ENCODE results near the gene ACADVL.

ACADVL gene

GRCh38 chr17:7191571-7192270, 28.0 kb upstream of the ACADVL start:
- ATAC-seq, result no peak

- no peak for ATAC-seq
These were observed 27.3 kb upstream of the ACADVL start for GRCh38 chr17:7192271-7192937.

GRCh38 chr17:7195971-7196370, 23.8 kb upstream of the ACADVL start:
- no peak for ATAC-seq

- ATAC-seq, result no peak
These were observed 22.9 kb upstream of the ACADVL start for GRCh38 chr17:7196651-7197401.

DNA sequence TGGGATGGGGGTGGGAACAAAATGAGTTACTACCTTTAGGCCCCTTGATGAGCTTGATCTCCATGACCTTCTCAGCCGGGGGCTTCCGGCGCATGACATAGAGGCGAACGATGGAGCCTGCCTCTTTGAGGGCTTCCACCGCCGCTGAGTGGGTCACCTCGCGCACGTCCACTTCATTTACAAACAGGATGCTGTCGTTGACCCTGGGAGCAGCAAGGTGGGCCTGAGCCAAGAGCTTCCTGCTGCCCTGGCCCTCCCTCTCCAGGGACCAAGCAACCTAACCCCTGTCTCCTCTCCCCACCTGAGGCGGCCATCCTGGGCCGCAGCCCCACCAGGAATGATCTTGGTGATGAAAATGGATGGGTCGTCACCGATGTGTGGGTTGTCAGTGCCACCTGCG, 16.3 kb upstream of the ACADVL start:
- no peak for ATAC-seq

DNA sequence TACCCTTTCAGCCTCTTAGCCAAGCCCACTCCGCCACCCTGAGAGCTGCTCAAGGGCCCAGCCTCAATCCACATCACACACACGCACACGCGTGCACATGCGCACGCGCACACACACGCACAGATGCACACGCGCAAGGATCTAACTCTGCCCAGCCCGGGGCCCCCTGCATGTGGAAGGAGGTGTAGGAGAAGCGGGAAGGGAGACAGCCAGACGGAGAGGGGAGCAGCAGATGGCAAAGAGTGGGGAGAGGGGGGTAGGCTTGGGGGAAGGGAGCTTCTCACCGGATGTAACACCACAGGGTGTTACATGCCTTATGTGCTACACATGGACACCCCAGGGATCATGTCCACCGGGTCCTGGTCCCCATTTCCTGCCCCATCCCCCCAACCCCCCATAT, 15.4 kb upstream of the ACADVL start:
- ATAC-seq, result no peak

GRCh38 chr17:7204828-7205461, 14.8 kb upstream of the ACADVL start:
- ATAC-seq, result peak; percentile 88 to 90

DNA sequence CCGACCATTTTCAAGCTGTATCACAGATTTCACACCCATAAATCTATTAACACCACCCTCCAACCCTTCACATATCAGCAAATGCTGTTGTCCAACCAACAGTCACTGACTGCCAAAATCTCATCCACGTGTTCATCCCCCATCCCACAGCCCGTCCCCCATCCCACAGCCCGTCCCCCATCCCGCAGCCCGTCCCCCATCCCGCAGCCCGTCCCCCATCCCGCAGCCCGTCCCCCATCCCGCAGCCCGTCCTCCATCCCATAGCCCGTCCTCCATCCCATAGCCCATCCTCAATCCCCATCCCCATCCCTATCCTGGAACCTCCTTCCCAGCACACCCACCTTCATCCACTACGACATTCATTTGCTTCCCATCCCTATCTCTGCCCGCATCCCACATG, 14.2 kb upstream of the ACADVL start:
- no peak for ATAC-seq

DNA sequence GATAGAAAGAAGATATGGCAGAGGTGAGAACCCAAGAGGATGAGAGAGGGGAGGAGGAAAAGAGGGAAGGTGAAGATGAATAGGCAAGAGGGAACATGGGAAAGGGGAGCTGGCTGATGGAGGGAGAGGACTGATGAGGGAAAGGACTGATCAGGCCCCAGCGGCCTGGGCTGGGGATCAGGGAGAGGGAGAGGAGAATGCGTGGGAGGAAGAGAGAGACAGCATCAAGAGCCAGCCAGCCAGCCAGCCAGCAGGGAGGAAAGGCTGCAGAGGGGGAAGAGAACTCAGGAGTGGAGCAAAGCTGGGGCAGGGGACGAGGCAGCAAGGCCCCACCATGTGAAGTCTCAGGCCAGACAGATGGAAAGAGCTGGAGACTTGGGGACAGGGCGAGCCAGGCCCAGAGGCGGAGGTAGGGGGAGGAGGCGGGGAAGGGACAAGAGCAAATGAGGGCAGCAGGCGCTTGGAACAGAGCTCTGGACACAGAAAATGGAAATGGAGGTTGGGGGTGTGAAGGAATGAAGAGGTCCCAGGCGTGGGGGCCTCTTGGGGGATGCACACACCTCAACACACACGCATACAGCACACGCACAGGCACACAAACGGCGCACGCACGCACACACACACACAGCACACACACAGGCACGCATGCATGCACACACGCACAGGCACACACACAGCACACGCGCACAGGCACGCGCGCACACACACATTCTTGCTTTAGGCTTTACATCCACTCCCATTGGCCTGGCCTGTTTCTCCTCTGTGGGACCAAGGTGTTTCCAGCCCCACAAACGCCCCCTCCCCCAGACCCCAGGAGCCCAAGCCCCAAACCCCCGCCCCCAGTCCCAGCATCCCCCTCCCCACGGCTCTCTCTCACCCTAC, 12.4 kb upstream of the ACADVL start:
- no peak for ATAC-seq

DNA sequence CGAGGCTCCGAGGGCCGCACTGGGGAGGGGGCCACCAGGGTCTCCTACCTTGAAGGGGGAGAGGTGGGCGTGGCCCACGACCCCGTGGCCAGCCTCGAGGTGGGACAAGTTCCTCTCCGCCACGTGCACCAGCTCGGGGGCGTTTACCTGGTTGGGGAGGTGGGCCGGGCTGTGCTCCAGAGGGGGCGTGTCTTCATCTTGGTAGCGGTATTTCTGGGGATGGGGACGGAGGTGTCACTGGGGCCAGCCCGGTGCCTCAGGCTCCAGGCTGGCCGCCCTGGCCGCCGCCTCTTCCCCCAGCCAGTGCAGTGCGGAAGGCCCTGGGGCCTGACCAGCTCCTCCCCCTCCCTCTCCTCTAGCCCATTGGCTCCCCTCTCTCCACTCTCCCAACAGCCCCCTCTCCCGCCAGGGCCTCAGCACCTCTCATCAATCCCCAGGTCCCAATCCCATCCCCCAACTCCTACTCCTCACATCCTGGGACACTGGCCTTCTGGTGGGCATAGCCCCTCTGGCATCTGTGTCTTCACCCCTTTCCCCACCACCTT, 11.6 kb upstream of the ACADVL start:
- no peak for ATAC-seq

- no peak for ATAC-seq
These were observed 10.8 kb upstream of the ACADVL start for GRCh38 chr17:7208754-7209460.

GRCh38 chr17:7211491-7212273, 8.1 kb upstream of the ACADVL start:
- ATAC-seq, result no peak

- ATAC-seq, result no peak
These were observed 5.8 kb upstream of the ACADVL start for GRCh38 chr17:7213895-7214299.

DNA sequence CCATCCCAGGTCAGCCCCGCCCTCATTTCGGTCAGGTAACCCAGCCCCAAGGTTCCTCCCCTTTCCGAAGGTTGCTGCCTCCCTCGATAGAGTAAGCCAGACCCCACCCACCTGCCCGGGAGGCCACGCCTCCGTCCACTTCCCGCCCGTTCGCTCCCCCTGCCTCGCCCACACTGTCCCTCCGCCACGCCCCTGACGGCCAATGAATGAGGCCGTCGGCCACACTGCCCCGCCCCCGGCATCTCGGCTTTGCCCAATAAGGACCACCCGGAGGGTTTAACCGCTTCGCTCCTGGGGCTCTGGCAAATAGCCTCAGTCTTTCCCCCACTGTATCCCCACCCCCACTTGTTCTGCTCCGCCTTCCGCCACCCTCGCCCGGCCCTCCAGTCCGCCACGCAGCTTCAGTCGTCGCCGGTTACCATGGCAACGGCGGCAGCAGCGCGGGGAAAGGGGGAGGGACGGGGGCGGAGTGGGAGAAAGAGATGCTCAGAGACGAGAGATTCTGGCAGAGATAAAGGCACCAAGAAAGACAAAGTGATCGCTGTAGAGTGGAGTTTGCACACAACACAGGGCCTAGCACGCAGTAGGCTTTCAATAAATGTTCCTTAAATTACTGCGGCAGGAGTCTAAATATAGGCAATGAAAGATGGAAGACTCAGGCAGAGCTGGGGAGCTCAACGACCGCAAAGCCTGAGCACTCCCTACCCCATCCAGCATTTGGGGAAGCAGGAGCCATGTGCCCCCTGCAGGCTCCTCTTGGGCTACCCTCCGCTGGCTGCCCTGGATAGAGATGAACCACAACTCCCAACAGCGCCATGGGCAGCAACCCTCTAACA, 5.2 kb upstream of the ACADVL start:
- peak; percentile 78 to 81 for ATAC-seq

GRCh38 chr17:7215136-7215638, 4.6 kb upstream of the ACADVL start:
- no peak for ATAC-seq

DNA sequence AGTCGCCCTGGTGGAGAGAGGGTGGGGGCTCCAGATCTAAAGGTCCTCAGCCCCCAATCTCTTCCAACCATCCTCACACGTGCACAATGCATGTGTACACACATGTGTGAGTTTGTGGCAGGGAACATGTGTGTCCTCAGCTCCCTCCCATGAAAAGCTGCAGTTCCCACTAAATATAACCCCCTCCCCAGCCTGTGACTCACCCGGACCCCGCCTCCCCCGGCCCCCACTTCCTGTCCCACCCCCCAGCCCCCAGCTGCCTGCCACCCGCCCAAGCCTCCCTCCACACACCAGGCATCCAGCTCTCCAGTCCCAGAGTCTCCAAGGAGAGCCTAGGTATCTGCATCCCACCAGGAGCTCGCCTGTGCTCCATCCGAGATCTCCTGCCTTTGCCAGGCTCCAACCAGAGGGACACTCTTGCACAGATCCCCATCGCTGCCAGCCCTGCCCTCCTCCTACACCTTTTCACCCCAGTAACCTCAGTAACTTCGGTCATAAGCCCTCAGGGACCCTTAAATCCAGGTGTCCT, 4.0 kb upstream of the ACADVL start:
- ATAC-seq, result no peak

GRCh38 chr17:7216242-7217112, 3.3 kb upstream of the ACADVL start:
- ATAC-seq, result no peak
